Esophagus muscularis mucosa (tissue), 4 donors: ENCODE measurements around the gene DACH1.

Source experiments
- EP300 ChIP-seq: sonication (generic); formaldehyde crosslinking; IDR thresholded peaks from one replicate; pipeline ENCODE4 v1.6.1; 2017; ENCODE audit warnings: antibody characterized with exemption
- POLR2A ChIP-seq: fragments of 450-650 bp; IDR thresholded peaks from one replicate; pipeline ENCODE4 v1.6.1; 2017; ENCODE audit warnings: antibody characterized with exemption, moderate library complexity, mild to moderate bottlenecking, low read depth
- POLR2AphosphoS5 ChIP-seq, 2 donors: sonication (generic); formaldehyde crosslinking; IDR thresholded peaks; one replicate each; pipeline ENCODE4 v1.6.1; 2017; ENCODE audit warnings: antibody characterized with exemption in 2 of 2
- TF ChIP-seq, protein P1 (sequence below), 3 experiments: fragments of 200-600 bp in 2 of 3; fragments of 450-650 bp in 1 of 3; sonication (generic) in 2 of 3; IDR thresholded peaks; one replicate each; pipeline ENCODE4 v1.5.1; 2017 to 2019; ENCODE audit warnings: antibody characterized with exemption in 3 of 3, mild to moderate bottlenecking in 2 of 3, moderate library complexity in 1 of 3

DNA sequence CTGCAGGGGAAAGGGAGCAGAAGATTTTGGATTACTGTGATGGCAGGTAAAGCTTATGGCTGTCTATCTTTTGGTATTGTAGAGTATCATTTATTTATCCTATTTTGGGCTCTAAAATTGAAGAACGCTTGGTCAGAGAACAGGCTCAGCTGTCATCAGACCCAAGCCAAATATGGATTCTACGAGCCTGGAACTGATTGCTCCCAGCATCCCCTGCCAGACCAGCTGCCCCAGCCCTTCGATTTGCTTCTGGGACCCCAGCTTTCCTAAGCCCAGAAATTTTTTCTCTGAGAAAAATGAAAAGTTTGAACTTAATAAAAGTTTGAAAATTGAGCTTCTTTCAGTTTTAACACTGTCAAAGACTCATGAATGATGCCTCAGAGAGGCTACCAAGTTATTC is 472.8 kb downstream of the DACH1 start:
- TF ChIP-seq POLR2A (no peak), POLR2AphosphoS5 (IDR thresholded peaks at IDR 0.05) (no peak), EP300 (no peak)
- TF ChIP-seq, protein P1, sequence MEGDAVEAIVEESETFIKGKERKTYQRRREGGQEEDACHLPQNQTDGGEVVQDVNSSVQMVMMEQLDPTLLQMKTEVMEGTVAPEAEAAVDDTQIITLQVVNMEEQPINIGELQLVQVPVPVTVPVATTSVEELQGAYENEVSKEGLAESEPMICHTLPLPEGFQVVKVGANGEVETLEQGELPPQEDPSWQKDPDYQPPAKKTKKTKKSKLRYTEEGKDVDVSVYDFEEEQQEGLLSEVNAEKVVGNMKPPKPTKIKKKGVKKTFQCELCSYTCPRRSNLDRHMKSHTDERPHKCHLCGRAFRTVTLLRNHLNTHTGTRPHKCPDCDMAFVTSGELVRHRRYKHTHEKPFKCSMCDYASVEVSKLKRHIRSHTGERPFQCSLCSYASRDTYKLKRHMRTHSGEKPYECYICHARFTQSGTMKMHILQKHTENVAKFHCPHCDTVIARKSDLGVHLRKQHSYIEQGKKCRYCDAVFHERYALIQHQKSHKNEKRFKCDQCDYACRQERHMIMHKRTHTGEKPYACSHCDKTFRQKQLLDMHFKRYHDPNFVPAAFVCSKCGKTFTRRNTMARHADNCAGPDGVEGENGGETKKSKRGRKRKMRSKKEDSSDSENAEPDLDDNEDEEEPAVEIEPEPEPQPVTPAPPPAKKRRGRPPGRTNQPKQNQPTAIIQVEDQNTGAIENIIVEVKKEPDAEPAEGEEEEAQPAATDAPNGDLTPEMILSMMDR (IDR thresholded peaks at IDR 0.05), result no peak
